Glutamatergic neuron (in vitro differentiated cells): ENCODE results near the gene SMG1. TPM values are rescaled to one million over a fixed set of nuclear protein-coding genes. Genes with fewer than 3 reads are reported as not detected.

ENCODE experiments used
- DNase-seq: peaks from one replicate; pipeline ENCODE4 v3.0.0; 2022
- H3K27ac Mint-ChIP-seq: one replicate; pipeline ENCODE4 v1.8.0; 2020; ENCODE audit warnings: mild to moderate bottlenecking, mixed read lengths, inconsistent platforms; ENCODE audit not compliant: unreplicated experiment
- H3K27me3 Mint-ChIP-seq: one replicate; pipeline ENCODE4 v1.8.0; 2020; ENCODE audit warnings: mild to moderate bottlenecking, moderate library complexity, mixed read lengths, inconsistent platforms; ENCODE audit not compliant: unreplicated experiment
- H3K36me3 Mint-ChIP-seq: one replicate; pipeline ENCODE4 v1.8.0; 2020; ENCODE audit warnings: mild to moderate bottlenecking, mixed read lengths, inconsistent platforms; ENCODE audit not compliant: unreplicated experiment
- H3K4me1 Mint-ChIP-seq: one replicate; pipeline ENCODE4 v1.8.0; 2020; ENCODE audit warnings: mild to moderate bottlenecking, low read depth, mixed read lengths, inconsistent platforms; ENCODE audit not compliant: unreplicated experiment
- H3K4me3 Mint-ChIP-seq: one replicate; pipeline ENCODE4 v1.8.0; 2020; ENCODE audit warnings: mild to moderate bottlenecking, mixed read lengths, inconsistent platforms; ENCODE audit not compliant: unreplicated experiment
- H3K9me3 Mint-ChIP-seq: one replicate; pipeline ENCODE4 v1.8.0; 2020; ENCODE audit warnings: mild to moderate bottlenecking, moderate library complexity, mixed read lengths, inconsistent platforms; ENCODE audit not compliant: unreplicated experiment
- CTCF ChIP-seq: fragments of 200-600 bp; sonication (generic); IDR thresholded peaks from one replicate; pipeline ENCODE4 v1.5.0; 2021; ENCODE audit not compliant: partially characterized antibody, unreplicated experiment
- total RNA-seq: library from RNA; stranded (reverse); fragmentation: NEBNext Ultra II Directional; extraction: Animal tissue kit (Norgen Biotek cat#: 25700); gene quantifications from one replicate; pipeline ENCODE4 v1.2.1, GENCODE V29; 2021; ENCODE audit not compliant: unreplicated experiment

Gene SMG1
- total RNA-seq, 1 donor from 2014 or later = 82.1 TPM

- peak overlapping the region; percentile 2 for H3K27ac Mint-ChIP-seq
- TF ChIP-seq CTCF = no peak
Observed at GRCh38 chr16:18841833-18842525, 84.2 kb downstream of the SMG1 start.

GRCh38 chr16:18839555-18839954 is 86.7 kb downstream of the SMG1 start:
- Mint-ChIP-seq H3K4me1 (no peaks in the 10 kb centered on the region), H3K36me3 (peaks cover 4% of the 10 kb centered on the region), H3K27ac (no peak overlapping the region), H3K4me3 (no peak overlapping the region), H3K27me3 (no peaks in the 10 kb centered on the region), H3K9me3 (no peaks in the 10 kb centered on the region)
- DNase-seq = no peak
- TF ChIP-seq CTCF = no peak

More at GRCh38 chr16:18841833-18842525, 84.2 kb downstream of the SMG1 start:
- Mint-ChIP-seq H3K4me3 (no peak overlapping the region), H3K9me3 (no peaks in the 10 kb centered on the region), H3K27me3 (no peaks in the 10 kb centered on the region), H3K36me3 (no peaks in the 10 kb centered on the region), H3K4me1 (no peaks in the 10 kb centered on the region)
- DNase-seq = no peak

- H3K36me3 Mint-ChIP-seq = peaks cover 4% of the 10 kb centered on the region
- no peak for DNase-seq
- peak overlapping the region; percentile 64 for H3K27ac Mint-ChIP-seq
- no peaks in the 10 kb centered on the region for H3K4me1 Mint-ChIP-seq
- no peak overlapping the region for H3K4me3 Mint-ChIP-seq
- H3K27me3 Mint-ChIP-seq = no peaks in the 10 kb centered on the region
- TF ChIP-seq CTCF = no peak
- no peaks in the 10 kb centered on the region for H3K9me3 Mint-ChIP-seq
Observed at GRCh38 chr16:18836702-18837101, 89.5 kb downstream of the SMG1 start.

- no peak for TF ChIP-seq CTCF
Observed at GRCh38 chr16:18834864-18835263, 91.3 kb downstream of the SMG1 start.

GRCh38 chr16:18833707-18834505 is 92.3 kb downstream of the SMG1 start:
- H3K36me3 Mint-ChIP-seq = peaks cover 4% of the 10 kb centered on the region
- TF ChIP-seq CTCF = no peak
- DNase-seq = no peak
- no peaks in the 10 kb centered on the region for H3K9me3 Mint-ChIP-seq
- H3K4me3 Mint-ChIP-seq = no peak overlapping the region
- no peaks in the 10 kb centered on the region for H3K4me1 Mint-ChIP-seq
- no peaks in the 10 kb centered on the region for H3K27me3 Mint-ChIP-seq
- H3K27ac Mint-ChIP-seq = no peak overlapping the region

More at GRCh38 chr16:18834864-18835263, 91.3 kb downstream of the SMG1 start:
- Mint-ChIP-seq H3K27me3 (no peaks in the 10 kb centered on the region), H3K4me1 (no peaks in the 10 kb centered on the region), H3K4me3 (no peak overlapping the region), H3K9me3 (no peaks in the 10 kb centered on the region), H3K27ac (no peak overlapping the region), H3K36me3 (peaks cover 4% of the 10 kb centered on the region)
- no peak for DNase-seq
